GM21360 (cell line): Measurements from ENCODE around the gene AUNIP.

Experiments used
- ATAC-seq: cut with Tn5 transposase; IDR thresholded peaks from one replicate; pipeline ENCODE4 v1.9.1; 2021; ENCODE audit warnings: mild to moderate bottlenecking, moderate library complexity; ENCODE audit not compliant: unreplicated experiment

Gene AUNIP

DNA sequence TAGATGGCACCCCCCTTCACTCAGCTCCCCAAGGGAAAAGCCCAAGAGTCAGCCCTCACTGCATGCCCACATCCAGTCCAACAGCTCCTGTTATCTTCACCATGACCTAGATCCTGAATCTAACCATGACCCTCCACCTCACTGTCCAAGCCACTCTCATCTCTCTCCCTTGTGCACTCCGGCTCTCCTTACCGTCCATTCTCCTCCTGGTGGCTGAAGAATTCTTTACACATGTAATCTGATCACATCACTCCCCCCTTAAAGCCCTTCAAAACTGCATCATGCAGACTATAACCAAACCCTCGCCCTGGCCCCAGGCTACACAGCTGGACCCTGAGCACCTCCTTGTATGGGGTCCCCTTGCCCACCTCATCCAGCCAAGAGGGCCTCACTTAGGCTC lies 30.2 kb upstream of the AUNIP start:
- no peak for ATAC-seq

- no peak for ATAC-seq
These were observed 29.2 kb upstream of the AUNIP start for GRCh38 chr1:25888426-25888987.

GRCh38 chr1:25885602-25886001 lies 26.3 kb upstream of the AUNIP start:
- no peak for ATAC-seq

DNA sequence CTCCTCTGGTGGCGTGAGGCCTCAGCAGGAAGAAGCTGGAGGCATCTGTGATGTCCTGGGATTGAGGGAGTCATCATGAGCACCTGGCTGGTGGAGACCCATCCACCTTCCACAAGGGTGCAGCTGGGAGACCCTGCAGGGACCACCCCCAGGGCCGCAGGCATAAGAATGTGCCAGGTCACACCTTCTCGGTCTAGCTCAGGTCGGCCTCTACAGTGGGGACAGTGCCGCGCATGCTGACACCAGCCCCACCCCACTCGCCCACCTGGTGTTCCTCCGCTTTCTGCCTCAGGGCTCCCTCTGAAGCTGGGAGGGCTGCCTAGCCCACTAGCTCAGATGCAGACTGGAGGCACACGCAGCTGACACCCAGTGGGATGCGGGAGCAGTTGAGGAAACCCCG lies 22.0 kb upstream of the AUNIP start:
- ATAC-seq, result no peak

- no peak for ATAC-seq
These were observed 21.3 kb upstream of the AUNIP start for GRCh38 chr1:25880518-25880917.

DNA sequence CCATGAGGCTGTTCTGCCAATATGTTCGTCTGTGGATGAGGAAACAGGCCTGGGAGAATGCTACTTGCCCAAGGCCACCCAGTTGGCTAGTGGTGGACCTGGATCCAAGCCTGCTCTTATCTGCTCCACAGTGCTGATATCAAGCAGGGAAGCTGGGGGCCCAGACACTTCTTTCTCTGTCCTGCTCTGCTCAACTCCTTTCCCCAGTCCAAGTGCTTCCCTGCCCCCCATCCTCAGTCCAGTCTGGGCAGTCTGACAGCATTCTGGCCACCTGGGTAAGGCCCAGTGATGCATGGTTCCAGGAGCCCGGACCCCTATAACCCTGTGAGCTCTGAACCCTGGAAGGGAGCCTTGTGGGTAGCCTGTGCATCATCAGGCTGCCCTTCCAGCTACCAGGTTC lies 20.4 kb upstream of the AUNIP start:
- ATAC-seq, result no peak

- no peak for ATAC-seq
These were observed 19.4 kb upstream of the AUNIP start for GRCh38 chr1:25878690-25879089.

DNA sequence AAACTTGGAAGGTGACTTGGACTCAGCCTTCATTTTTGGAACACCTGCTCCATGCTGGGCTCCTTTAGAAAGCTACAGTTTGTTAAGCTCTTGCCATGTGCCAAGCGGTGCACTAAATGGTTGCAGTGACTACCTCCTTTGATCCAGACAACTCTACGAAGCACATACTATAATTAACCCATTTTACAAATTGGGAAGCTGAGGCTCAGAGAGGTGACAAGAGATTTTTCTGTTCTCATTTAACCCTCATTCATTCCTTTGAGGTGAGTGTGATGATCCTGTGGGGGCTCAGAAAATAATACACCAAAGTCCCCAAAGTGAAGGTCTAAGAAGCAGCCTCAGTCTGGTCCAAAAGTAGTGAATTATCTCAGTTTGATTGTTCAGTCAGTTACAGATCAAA lies 17.9 kb upstream of the AUNIP start:
- no peak for ATAC-seq

DNA sequence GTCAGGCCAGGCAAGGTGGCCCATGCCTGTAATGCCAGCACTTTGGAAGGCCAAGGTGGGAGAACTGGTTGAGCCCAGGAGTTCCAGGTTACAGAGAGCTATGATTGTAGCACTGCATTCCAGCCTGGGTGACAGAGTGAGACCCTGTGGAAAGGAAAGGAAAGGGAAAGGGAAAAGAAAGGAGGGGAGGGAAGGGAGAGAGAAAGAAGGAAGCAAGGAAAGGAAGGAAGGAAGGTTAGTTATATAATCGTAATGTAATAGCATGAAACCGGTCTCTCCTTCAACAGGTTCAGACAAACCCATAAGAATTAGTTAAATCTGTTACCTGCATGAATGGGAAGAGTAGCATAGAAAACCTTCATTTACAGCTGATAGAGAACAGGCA lies 17.4 kb upstream of the AUNIP start:
- no peak for ATAC-seq

DNA sequence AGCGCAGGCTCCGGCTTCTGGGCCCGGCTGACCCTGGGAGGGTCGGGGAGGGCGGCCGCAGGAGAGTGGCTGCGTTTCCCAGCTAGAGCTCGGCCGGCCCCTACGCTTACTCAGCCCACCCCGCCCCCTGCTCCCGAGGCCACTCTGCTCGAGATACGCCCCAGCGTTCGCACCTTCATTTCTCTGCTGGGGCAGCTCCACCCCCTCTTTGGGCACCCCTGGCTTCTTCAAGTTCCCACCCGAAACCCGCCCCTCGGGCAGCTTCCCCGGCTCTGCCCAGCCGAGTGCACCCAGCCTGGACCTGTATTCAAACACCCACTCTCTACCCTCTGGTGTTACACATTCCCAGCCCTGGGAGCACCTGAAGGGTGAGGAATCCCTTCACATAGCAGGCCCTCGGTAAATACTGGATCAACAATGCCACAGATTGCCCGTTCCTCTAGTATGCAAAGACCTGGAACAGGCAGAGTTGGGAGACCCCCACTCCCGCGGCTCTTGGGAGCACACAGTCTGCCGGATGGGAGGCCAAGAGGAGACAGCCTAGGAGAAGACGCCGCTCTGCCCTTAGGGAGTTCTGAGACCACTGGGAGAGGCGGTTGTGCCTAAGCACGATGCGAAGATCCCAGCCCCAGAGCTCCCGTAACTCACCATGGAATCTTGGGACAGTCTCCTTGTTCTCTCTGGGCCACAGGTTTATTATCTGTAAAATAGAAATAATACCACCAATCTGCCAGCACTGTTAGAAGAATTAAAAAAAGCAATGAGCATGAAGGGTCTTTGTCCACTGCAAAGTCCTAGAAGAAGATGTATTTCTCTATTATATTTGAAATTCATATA lies 16.8 kb upstream of the AUNIP start:
- no peak for ATAC-seq

DNA sequence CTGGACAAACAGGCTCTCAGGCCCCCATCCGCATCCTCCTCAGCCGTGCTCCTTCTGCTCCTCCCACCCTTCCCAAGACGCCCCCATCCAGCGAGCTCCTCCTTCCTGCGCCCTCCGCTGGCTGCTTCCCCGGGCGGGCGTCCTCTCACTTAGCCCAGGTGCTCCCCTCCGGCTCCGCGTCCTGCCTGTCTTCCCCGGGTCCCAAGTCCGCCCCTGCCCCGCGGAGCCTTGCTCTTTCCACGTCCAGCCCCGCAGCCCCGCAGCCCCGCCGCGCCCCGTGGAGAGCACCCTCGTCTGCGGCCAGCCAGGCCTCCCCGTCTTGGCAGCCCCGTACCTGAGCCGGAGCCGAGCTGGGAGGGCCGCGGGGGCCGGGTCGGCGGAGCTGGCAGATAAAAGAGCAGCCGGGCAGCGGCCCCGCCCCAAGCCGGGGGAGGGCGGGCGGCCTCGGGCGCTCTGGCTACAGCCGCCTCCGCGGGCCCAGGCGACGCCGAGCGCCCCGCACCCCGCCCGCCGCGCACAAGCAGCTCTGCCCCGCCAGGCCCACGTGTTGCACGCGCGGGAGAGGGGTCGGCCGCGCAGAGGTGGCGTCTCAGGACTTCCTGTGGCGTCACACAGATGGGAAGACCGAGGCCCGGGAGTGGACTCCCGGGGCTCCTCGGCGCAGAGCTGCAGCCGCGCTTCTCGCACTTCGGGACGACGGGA lies 16.0 kb upstream of the AUNIP start, which contains the start of gene PAQR7:
Gene PAQR7, minus strand, starts transcription at position 555 of the 702 bp plus-strand sequence. CDS start 11,869 bp downstream, outside the sequence.
- no peak for ATAC-seq

DNA sequence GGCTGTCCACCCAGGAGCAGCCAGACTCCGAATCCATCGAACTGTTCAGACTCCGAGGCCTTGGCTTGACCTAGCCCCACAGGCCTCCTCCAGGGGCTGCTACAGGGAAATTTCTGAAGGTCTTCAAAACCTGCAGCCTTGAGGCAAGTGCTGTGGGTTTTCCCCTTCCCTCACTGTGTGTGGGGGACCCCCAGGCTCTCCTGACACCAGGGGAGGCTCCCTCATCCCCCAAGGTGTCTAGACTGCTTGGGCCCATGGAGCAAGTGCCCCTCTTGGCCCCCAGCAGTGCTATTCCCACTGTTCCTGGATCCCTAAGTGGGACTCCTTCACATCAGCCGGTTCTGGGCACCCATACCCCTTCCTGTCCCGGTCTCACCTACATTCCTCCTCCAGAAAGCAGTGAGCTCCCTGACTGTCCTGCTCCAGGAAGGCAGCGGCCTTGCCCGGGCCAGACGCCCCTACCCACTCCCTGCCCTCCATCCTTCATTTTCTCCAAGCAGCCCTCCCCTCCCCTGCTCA lies 15.4 kb upstream of the AUNIP start:
- ATAC-seq, result no peak

DNA sequence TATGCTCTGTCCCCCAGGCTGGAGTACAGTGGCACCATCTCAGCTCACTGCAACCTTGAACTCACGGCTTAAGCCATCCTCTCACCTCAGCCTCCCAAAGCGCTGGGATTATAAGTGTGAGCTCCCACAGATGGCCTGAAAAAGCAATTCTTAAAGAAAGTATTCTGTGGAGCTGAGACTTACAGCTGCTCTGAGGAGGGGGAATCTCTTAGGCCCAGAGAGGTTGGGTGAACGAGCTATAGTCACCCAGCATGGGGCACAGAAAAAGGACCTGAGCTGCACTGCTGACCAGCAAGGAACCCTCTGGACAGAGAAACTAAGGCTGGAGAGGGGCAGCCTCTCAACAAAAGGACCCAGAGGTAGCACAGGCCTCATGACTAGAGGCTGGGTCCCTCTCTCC lies 15.0 kb upstream of the AUNIP start:
- ATAC-seq, result no peak

DNA sequence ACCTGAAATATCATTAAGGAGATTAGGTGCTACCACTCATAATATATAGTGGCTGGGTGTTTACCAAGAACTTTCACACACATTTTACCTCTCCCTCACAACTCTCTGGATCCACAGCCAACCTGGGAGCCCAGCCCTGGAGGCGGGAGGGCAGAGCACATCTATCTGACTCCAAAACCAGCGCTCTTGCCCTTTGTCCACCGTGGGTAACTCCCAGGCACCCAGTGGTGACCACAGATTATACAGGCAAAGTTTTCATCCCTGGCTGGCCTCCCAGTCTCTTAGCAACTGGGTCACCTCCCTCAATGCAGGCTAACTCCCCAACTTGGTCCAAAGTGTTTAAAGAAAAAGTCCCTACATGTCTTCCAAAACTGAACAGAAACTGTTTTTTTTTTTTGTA lies 13.9 kb upstream of the AUNIP start:
- ATAC-seq, result no peak

- no peak for ATAC-seq
These were observed 13.5 kb upstream of the AUNIP start for GRCh38 chr1:25872713-25873112.

DNA sequence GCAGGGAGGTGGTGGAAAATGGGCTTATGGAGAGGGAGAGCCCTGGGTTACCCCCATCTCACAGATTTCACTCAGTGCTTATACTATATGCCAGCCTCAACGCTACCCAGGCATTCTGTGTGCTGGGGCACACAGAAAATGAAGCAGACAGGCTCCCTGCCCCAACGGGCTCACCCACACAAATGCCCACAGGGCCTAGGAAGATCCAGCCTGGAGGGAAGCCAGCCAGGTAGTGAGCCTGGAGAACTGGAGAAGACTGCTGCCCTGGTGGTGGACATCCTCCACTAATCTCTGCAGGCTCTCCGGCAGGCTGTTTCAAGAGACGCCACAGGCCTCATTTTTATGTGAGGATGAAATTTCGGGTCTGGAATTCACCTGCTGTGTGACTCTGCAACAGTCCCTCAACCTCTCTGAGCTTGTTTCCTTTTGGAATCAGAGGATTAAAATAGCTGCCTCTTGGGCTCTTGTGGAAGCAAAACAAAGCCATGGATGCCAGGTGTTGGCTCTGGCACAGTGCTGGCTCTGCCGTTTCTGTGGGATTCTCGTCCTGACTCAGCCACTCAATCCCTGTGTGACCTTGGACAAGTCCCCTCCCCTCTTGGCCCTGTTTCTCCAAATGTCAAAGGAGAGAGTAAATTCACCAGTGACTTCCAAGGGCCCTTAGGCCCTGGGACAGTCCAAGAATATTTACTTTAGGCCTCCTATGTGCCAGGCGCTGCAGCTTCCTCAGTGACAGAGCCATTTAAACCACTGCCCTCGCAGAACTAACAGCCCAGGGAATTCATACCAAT lies 12.6 kb upstream of the AUNIP start:
- ATAC-seq, result no peak

DNA sequence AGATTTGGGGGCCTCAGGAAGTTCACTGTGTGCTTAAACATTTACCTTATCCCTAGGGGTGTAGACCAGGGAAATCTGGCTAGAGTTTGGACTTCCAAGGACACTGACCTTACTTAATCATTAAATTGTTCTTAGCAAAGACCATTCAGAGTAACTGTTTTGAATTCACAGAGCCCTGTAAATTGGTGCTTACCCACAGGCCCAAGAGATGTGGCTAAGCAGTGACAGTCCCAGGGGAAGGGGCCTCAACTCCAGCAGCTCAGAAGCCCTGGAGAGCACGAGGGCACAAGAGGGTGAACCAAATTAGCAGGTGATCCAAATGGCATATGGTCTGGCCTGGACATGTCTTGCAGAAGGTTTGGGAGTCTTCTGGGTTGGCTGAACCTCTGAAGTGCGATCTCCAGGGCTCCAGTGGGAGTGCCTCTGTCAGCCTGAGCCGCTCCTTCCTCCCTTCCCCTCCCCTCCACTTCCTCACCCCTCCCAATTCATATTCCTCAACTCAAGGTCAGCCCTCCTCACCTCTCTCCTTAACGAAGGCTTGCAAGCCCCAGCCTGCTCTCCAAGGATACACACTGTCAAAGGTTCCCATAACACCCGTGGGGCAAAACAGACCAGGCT lies 11.9 kb upstream of the AUNIP start:
- ATAC-seq, result no peak

- ATAC-seq, result no peak
These were observed 11.4 kb upstream of the AUNIP start for GRCh38 chr1:25870614-25871013.

DNA sequence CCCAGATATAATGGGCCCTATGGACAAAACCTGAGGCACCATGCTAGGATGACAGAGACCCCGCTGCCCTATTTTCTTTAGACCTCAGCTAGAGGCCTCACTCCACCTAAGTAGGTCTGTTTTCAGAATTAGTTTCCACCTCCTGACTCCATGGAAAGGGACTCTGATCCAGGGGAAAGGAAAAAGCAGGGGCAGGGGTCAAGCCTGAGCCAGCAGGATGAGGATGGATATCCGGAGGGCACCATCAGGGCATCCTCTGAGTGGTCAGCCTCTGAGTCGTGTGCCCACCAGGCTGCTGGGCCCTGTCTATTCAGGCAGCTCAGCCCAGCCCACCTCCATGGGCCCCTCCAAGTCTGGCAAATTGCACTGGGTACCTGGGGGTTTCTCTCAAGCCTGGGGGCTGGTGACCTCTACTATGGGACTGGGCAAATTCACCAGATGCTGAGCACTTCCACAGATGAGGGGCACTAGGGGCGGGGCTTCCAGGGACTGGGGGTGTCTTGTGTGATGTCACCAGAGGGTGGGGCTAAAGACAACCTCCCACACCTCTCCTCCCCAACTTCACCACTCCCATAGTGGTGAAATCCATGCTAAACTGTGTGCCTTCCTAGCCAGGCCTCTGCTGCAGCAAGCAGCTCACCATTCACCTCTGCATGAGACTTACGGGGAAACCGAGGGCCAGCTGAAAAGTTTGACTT lies 10.8 kb upstream of the AUNIP start:
- no peak for ATAC-seq
